ENCODE data around the gene CDK11B. TPM values are rescaled to one million over a fixed set of nuclear protein-coding genes. Genes with fewer than 3 reads are reported as not detected.

The CDK11B gene
- total RNA-seq, 2 donors from 2014 or later, result 32.7 to 41.0 TPM

DNA sequence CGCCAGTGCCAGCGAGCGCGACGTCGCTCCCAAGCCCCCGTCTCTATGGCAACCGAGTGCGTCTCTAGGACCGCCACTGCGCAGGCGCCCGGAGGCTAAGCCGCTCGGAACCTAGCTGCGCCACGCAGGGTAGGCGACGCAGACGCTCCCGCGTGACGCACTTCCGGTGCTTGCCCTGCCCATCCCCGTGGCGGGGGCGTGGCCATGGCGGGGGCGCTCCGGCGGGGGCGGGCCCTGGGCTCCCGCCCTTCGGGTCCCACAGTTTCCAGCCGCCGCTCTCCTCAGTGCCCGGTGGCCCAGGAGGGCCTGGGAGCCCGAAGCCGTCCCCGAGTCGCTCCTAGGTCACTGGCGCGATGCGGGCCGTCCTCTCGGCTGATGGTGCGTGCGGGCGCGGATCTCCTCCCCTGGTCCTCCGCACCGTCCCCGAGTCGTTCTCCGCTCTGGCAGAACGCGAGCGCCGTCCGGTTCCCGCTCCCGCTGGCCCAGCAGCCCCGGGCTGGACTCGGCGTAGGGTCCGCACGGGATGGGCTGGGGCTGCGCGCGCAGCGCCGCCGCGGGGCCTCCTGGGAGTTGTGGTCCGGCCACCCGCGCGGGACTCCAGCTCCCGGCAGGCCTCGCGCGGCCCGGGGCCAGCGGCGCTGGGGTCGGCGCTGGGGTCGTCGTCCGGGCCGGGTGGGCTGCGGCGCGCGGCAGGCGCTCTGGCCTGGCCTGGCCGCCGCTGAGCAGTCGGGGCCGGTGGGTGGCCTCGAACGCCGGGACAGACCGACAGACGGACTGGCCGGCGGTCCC, 43.4 kb downstream of the CDK11B start, which contains the start of gene MIB2:
Gene MIB2, plus strand, starts transcription at position 245 of the 789 bp plus-strand sequence. CDS start 7,953 bp downstream, outside the sequence.
- peaks cover 7 to 16% of the 10 kb centered on the region in 2 donors for H3K36me3 Mint-ChIP-seq
- H3K9me3 Mint-ChIP-seq, result no peaks in the 10 kb centered on the region
- peak; percentile 98 to 99 for DNase-seq (ENCODE audit: low spot score in 2 of 2)
- peak; percentile 90 for ATAC-seq
- H3K27ac Mint-ChIP-seq, result peak within 1 kb of the TSS; percentile 94 to 98

DNA sequence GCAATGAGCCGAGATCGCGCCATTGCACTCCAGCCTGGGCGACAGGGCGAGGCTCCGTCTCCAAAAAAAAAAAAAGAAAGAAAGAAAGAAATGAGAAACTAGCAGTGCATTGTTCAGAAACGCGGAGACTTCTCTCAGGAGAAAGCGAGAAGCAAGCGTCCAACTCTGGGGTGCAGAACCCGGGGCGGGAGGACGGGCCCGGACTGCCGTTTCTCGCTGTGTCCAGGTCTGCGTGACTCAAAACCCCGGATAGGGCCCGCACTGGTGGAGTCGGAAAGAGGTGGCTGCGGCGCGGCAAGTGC, 43.9 kb downstream of the CDK11B start:
- peak overlapping the region; percentile 94 to 98 for H3K27ac Mint-ChIP-seq
- ATAC-seq, result no peak

DNA sequence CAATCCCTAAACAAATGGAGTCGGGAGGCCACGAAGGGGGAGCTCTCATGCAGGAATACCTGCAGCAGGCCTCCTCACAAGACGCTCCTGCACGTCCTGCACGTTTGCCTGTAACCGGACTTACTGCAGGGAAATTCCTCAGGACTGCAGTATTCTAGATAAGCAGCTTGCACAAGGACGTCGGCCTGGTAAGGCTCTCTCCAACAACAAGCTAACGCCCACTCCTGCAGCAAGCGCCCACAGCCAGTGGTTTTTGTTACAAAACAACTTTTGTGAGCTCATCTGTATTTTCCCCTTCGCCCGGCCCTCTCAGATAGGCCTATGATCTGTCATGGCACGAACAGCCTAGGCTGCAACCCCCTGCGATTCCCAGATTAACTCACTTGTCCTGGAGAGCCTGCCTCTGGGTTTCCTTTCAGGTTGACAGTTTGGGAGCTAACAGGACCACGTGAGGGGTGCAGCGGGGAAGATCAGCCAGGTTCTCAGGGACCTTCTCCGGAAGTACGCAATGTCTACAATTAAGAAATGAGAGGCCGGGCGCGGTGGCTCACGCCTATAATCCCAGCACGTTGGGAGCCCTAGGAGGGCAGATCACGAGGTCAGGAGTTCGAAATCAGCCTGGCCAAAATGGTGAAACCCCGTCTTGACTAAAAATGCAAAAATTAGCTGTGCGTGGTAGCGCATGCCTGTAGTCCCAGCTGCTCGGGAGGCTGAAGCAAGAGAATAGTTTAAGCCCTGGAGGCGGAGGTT, 44.4 kb downstream of the CDK11B start:
- Mint-ChIP-seq H3K36me3 (peaks cover 7 to 16% of the 10 kb centered on the region in 2 donors), H3K9me3 (no peaks in the 10 kb centered on the region), H3K27ac (peak overlapping the region; percentile 94 to 98)
- no peak for DNase-seq (ENCODE audit: low spot score in 2 of 2)
- ATAC-seq, result peak in 1 of 2 donors; percentile 21

More for the DNA sequence above, 43.9 kb downstream of the CDK11B start:
- H3K36me3 Mint-ChIP-seq, result peaks cover 7 to 16% of the 10 kb centered on the region in 2 donors
- no peak for DNase-seq (ENCODE audit: low spot score in 2 of 2)
- no peaks in the 10 kb centered on the region for H3K9me3 Mint-ChIP-seq

DNA sequence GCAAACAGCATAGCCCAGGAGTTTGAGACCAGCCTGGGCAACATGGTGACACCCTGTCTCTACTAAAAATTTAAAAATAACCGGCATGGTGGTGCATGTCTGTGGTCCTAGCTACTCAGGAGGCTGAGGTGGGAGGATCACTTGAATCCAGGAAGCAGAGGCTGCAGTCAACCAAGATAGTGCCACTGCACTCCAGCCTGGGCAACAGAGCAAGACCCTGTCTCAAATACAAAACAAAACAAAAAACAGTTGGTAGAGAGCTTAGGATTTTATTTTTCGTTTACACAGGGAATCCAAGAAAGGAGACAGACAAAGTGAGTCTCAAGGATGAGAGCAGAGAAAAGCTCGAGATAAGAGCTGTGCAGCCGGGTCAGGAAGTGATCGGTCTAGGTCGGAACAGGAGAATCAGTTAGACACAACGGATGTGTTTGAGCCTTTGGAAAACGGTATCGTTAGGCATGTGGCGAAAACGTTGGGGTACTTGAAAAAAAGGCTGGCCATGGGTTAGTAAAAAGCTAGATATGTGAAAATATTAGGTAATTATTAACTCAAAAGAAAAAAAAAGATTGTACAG, 45.2 kb downstream of the CDK11B start:
- no peak for ATAC-seq
- DNase-seq (ENCODE audit: low spot score in 2 of 2), result no peak
- Mint-ChIP-seq H3K9me3 (no peaks in the 10 kb centered on the region), H3K27ac (peak overlapping the region; percentile 94 to 98), H3K36me3 (peaks cover 7 to 16% of the 10 kb centered on the region in 2 donors)

DNA sequence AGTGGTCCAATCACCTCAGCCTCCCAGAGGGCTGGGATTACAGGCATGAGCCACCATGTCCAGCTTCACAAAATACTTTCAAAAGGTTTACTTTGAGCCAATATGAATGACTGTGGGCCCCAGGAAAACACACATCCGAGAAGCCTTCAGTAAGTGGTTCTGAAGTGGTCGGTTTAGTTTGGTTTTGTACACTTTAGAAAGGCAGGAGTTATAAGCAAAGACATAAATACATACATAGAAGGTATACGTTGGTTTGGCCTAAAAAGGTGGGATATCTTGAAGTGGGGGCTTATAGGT, 46.8 kb downstream of the CDK11B start:
- Mint-ChIP-seq H3K27ac (peak overlapping the region in 1 of 2 donors; percentile 44), H3K36me3 (peaks cover 7 to 16% of the 10 kb centered on the region in 2 donors), H3K9me3 (no peaks in the 10 kb centered on the region)
- ATAC-seq (no peak), DNase-seq (ENCODE audit: low spot score in 2 of 2) (no peak)

DNA sequence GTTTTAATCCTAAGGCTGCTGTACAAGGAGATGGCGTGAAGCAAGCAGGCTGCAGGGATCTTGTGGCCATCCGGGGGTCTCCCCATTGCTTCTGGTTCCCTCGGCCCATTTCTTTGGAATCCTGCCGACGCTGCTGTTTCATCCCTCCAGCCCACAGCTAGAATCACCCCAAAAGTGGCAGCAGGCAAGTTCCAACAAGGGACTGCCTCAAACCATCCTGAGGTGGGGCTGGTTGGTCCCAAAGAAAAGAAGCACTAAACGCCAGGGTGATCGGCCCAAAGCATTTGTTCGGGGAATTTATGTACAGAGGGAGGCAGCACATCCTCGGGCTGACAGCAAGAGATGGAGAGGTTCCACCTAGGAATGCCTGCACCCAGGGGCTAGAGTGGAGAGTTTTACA, 48.0 kb downstream of the CDK11B start:
- H3K27ac Mint-ChIP-seq, result no peak overlapping the region
- no peak for DNase-seq (ENCODE audit: low spot score in 2 of 2)

DNA sequence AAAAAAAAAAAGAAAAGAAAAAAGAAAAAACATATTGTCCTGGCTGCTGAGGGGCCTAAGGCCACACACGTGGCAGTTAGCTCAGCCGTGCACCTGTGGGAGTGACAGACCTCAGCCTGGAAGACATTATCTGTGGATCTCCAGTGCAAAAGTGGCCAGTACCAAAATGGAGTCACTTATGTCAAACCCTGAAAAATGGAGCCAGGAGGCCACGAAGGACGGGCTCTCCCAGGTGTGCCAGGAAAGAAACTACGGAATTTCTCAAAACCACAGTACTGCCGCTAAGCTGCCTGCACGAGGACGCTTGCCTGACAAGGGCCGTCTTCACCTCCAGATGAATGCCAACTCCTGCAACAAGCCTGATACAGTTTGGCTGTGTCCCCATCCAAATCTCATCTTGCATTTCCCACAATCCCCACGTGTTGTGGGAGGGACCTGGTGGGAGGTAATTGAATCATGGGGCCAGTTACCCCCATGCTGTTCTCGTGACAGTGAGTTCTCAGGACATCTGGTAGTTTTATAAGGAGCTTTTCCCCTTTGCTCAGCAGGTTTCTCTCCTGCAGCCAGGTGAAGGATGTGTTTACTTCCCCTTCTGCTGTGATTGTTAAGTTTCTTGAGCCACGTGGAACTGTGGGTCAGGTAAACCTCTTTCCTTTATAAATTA, 48.9 kb downstream of the CDK11B start:
- Mint-ChIP-seq H3K9me3 (no peaks in the 10 kb centered on the region), H3K27ac (no peak overlapping the region), H3K36me3 (peaks cover 6 to 16% of the 10 kb centered on the region in 2 donors)
- ATAC-seq (no peak), DNase-seq (ENCODE audit: low spot score in 2 of 2) (no peak)

More for the DNA sequence above, 48.0 kb downstream of the CDK11B start:
- no peak for ATAC-seq
- Mint-ChIP-seq H3K36me3 (peaks cover 7 to 16% of the 10 kb centered on the region in 2 donors), H3K9me3 (no peaks in the 10 kb centered on the region)

DNA sequence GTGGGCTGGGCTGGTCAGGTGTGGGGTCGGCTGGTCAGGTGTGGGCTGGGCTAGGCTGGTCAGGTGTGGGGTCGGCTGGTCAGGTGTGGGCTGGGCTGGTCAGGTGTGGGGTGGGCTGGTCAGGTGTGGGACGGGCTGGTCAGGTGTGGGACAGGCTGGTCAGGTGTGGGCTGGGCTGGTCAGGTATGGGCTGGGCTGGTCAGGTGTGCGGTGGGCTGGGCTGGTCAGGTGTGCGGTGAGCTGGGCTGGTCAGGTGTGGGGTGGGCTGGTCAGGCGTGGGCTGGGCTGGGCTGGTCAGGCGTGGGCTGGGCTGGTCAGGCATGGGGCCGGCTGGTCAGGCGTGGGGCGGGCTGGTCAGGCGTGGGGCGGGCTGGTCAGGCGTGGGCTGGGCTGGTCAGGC, 52.6 kb downstream of the CDK11B start:
- H3K9me3 Mint-ChIP-seq, result no peaks in the 10 kb centered on the region
- H3K27ac Mint-ChIP-seq, result no peak overlapping the region
- H3K36me3 Mint-ChIP-seq, result no peaks in the 10 kb centered on the region
- ATAC-seq (no peak), DNase-seq (ENCODE audit: low spot score in 2 of 2) (no peak)

DNA sequence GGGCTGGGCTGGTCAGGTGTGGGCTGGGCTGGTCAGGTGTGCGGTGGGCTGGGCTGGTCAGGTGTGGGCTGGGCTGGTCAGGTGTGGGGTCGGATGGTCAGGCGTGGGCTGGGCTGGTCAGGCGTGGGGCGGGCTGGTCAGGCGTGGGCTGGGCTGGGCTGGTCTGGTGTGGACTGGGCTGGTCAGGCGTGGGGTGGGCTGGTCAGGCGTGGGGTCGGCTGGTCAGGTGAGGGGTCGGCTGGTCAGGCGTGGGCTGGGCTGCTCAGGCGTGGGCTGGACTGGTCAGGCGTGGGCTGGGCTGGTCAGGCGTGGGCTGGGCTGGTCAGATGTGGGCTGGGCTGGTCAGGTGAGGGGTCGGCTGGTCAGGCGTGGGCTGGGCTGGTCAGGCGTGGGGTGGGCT, 53.1 kb downstream of the CDK11B start:
- Mint-ChIP-seq H3K36me3 (no peaks in the 10 kb centered on the region), H3K27ac (no peak overlapping the region), H3K9me3 (no peaks in the 10 kb centered on the region)

DNA sequence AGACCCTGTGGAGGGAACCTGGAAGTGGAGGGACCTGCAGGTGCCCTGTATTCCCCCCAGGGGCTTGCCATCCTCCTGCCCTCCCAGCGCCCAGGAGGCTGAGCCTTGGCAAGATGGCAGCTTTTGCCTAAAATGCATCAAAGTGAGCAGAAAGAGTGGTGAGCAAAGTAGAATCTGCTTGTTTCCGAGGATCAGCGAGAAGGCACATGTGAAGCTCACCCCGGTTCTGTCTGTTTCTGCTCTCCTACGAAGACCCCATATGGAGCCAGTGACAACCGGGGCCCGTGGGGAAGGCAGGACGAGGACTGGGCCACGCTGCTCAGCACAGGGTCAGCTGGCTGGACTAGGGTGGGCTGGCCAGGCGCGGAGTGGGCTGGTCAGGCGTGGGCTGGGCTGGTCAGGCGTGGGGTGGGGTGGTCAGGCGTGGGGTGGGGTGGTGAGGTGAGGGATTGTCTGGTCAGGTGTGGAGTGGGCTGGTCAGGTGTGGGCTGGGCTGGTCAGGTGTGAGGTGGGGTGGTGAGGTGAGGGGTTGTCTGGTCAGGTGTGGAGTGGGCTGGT, 53.7 kb downstream of the CDK11B start:
- DNase-seq (ENCODE audit: low spot score in 2 of 2) (no peak), ATAC-seq (no peak)
- Mint-ChIP-seq H3K9me3 (no peaks in the 10 kb centered on the region), H3K27ac (peak overlapping the region in 1 of 2 donors; percentile 55), H3K36me3 (no peaks in the 10 kb centered on the region)

More for the DNA sequence above, 53.1 kb downstream of the CDK11B start:
- no peak for DNase-seq (ENCODE audit: low spot score in 2 of 2)
- ATAC-seq, result no peak

DNA sequence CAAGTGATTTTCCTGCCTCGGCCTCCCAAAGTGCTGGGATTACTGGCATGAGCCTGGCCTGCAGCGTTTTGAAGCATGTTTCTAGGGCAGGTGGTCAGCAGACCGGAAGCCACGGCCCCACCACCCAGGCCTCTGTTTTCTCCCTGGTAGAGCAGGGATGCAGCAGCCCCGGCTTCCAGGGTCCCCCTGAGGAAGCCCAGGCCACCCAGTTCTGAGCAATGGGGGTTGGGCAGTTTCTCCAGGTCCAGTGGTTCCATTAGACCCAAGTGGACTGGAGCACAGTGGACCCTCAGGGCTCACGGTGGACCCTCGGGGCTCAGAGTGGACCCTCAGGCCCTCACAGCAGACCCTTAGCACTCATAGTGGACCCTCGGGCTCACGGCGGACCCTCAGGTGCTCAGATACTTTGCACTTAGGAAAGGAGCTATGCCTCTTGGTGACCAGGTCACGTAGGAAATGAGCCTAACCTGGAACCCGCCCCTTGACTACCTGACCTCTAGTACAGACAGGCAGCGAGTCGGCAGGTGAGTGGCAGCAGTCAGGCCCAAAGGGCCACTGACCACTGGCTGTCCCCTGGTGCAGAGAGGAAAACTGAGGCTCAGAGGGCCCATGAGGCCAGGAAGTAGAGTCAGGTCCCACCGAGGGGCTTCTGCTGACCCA, 54.3 kb downstream of the CDK11B start:
- no peak for ATAC-seq
- Mint-ChIP-seq H3K27ac (peak overlapping the region in 1 of 2 donors; percentile 55), H3K9me3 (no peaks in the 10 kb centered on the region), H3K36me3 (no peaks in the 10 kb centered on the region)
- DNase-seq (ENCODE audit: low spot score in 2 of 2), result no peak

DNA sequence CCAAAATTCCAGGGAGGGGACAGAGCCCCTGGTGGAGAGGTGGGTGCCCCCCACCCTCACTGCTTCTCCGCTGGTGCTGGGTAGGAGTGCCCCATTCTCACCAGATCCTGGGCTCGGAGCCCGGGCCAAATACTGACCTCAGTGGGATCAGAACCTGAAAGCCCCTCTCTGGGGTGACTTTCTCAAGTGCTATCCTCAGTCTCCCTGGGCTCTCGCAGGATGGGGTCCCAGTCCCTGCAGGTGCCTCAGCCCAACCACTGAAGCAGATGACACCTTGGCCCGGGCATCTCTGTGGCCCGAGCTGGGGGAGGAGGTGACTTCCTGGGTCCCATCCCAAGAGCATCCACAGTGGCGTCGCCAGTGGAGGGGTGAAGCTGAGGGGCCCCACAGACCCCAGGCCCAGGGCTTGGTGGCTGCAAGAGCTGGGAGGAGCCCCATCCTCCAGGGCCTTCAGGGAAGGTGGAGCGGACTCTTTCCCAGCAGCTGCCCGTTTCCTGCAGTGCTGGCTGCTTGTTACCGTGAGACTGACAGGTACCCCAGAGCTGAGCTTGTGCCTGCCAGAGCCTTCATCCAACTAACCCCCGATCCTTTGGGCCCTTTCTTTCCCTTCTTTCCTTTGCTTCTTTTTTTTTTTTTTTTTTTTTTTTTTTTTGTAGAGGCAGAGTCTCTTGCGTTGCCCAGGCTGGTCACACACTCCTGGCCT, 55.0 kb downstream of the CDK11B start:
- no peak overlapping the region for H3K27ac Mint-ChIP-seq
- no peak for DNase-seq (ENCODE audit: low spot score in 2 of 2)

DNA sequence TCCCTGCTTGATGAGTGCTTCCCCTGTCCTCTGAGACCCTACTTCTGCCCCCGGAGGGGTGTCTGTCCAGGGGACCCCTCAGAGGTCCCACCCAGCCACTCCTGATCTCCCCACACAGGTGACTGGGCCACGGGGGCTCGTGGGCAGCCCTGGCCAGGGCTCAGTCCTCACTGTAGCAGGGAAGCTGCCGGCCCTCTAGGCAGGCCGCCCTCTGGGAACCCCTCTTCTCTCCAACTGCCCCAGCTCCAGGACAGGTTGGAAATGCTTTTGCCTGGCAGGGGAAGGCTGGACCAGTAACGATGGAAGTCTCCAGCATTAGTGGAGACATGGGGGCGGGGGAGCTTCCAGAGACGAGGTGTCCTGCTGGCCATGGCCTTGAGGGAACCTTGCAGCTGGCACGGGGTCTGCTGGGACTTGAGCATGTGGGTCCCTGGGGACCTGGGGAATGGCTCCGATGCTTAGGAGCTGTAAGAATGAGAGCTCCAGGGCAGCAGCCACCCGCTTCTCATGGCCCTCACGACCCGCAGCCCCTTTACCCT, 55.8 kb downstream of the CDK11B start:
- no peak for ATAC-seq
- no peak for DNase-seq (ENCODE audit: low spot score in 2 of 2)
- no peak overlapping the region for H3K27ac Mint-ChIP-seq
- H3K36me3 Mint-ChIP-seq, result peaks cover 5 to 6% of the 10 kb centered on the region in 2 donors
- H3K9me3 Mint-ChIP-seq, result no peaks in the 10 kb centered on the region

More for the DNA sequence above, 55.0 kb downstream of the CDK11B start:
- Mint-ChIP-seq H3K9me3 (no peaks in the 10 kb centered on the region), H3K36me3 (peaks cover 2 to 3% of the 10 kb centered on the region in 2 donors)
- no peak for ATAC-seq

DNA sequence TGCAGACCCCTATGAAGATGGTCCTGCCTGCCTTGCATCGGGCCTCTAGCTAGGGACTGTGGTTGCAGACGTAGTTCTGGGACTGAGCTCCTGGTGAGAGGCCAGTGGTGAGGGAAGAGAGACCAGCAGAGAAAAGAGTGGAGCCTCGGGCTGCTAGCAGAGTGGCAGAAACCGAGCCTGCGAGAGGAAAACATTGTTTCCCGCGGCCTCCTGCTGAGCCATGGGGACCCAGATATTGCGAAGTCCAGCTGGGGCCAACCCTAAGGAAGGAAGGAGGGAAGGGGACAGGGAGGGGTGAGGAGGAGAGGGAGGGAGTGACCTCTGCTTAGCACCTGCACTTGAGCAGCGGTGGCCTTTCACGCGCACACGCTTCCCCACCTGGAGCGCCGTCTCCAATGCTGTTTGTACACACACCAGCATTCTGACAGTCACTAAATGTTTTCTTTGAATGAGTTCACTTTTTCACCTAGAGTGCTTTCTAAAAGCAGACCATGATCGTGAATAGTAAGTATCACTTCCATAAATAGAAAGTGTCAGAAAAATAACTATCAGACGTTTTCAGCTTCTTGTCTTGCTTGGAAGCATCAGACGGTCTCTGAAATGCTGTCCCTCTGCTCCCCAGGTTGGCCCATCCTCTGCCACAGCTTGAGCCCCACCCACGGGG, 56.4 kb downstream of the CDK11B start:
- DNase-seq (ENCODE audit: low spot score in 2 of 2), result no peak
- peaks cover 5 to 6% of the 10 kb centered on the region in 2 donors for H3K36me3 Mint-ChIP-seq
- no peaks in the 10 kb centered on the region for H3K9me3 Mint-ChIP-seq
- H3K27ac Mint-ChIP-seq, result no peak overlapping the region
- no peak for ATAC-seq

All from activated naive CD4-positive, alpha-beta T cell treated with anti-CD3 and anti-CD28 coated beads, Interleukin-2, amount 50 U/mL, for 72 hours (primary cell).